COLO668 (cell line): Measurements from ENCODE around the gene TAF4.

Experiments
- DNase-seq: peaks from one replicate; lab custom pipeline; 2025; ENCODE audit not compliant: unreplicated experiment; lab: John Stamatoyannopoulos, UW

The TAF4 gene

DNA sequence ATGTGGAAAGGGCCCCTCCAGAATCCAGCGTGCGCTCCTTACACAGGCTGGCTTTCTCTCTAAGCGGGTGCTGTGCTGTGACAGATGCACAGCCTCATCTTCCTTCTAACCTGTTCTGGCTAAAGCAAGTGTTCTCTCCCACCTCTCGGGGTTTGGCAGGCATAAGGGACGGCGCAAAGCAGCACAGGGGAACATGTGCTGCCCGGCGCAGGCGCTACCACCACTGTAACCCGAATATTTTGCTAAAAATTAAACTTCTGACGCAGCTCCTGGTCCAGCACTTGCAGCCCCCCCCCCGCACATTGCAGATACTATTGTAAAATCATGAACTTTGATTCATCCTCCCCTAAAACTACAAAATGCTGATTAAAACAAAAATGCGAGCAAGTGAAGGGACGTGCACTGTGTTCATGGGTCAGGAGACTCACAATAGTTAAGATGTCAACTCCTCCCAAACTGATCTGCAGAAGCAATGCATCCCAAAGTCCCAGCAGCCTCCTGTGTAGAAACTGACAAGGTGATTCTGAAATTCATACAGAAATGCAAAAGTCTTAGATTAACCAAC, 43.0 kb downstream of the TAF4 start:
- DNase-seq: no peak

DNA sequence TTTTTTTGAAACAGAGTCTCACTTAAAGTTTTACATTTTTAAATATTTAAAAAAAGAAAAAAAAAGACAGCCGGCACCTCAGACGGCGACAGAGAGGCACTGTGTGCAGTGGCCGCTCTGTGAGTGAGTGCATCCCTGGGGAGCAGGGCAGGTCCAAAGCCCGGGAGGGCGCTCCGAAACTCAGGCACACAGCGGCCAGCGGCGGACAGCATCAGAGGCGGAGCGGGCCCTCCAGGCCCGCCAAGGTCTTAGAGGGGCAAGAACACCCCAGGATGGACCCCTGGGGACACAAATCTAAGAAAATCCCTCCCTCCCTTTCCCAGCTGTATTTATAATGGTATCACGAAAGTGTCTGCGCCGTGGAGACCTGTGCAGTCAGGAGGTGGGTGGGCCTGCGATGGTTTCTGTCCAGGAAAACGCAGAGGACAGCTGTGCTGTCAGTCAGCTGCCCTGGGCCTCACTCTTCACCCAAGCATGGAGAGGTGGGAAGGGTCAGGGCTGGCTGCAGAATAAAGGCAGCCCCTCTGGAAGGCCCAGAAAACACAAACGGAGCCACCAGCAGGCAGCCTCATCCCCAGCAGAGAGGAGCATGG, 43.8 kb downstream of the TAF4 start:
- no peak for DNase-seq

DNA sequence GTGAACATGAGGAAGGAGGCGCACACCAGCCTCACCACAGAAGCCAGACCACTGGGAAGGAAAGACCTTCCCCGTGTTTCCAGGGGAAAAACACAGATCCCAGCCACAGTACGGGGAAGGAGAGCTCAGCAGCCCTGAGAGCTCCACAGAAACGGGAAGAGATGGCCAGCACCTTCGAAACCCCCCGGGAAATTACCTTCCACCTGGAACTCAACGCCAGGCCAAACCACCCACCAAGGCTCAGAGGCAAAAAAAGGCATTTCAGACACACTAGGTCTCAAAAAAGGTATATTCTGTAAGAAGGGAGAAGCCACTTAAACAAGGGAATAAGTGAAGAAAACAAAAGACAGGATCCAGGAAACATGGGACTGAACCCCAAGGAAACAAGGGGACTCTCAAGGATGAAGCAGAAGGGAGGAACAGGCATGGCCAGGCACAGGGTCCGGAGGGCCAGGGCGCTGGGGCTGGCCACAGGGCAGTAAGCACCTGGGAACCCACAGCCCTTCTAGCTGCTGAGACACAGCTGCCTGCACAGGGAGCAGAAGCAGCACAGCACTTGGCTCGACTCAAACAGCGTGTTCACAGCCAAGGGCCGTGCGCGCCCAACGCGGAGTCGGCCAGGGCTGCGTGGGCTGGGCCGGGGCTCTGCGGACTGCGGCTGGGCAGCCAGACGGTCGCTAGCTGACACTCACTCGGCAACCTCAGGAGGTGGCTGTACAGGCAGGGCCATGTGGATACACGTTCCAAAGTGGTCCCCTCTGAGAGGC, 44.6 kb downstream of the TAF4 start:
- no peak for DNase-seq

DNA sequence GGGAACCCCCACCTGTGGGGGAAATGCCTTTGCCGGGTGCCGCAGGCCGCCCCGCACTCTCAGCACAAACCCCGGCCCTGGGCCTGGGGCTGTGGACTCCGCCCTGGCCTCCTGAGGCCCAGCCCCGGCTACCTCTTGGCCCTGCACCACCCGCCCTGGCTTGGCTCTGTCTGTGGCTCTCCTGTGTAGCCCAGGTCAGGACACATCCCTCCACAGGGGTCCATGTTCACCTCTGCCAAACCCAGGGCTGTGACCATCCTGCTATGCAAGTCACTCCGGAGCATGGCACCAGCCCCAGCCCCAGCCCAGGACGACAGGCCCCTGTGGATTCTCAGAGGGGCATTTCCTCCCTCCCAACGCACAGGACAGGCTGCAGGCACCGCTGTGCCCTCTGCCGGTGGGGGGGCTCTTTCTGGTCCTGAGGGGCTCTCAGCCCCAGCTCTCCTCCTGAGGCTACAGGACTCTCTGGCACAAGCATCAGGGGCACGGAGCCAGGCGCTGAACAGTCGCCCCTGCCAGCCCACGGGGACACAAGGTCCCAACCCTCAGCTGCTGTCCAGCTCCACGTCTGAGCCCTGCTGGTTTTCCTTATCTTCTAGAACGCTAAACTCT, 45.7 kb downstream of the TAF4 start:
- DNase-seq: no peak

DNA sequence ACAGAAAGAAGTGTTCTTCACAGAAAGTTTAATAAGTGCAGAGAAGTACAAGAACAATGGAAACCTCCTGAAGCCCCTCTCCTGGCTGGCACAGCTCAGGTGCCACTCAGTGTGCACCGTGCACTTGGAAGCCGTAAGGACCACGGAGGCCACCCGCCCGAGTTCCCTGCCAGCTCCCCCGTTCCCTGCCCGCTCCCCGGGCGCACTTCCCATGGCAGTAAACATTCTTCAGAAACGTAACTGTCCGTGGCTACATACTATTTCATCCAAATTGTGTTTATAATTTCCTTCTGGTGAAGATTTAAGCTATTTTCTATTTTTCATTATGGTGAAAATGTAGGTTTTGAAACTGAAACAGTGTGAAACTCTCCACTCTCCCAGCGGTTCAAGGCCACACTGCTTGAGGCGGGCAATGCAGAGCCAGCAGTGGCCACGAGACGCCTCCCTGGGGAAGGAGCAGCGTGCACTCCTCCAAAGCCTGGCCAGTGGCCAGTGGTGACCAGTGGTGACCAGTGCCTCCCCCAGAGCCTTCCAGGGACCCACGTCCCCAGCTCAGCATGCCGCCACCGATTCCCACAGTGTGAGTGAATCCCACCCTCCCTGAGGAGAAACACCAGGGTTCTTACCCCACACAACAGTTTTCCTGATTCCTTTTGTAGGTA, 46.4 kb downstream of the TAF4 start:
- DNase-seq: no peak

DNA sequence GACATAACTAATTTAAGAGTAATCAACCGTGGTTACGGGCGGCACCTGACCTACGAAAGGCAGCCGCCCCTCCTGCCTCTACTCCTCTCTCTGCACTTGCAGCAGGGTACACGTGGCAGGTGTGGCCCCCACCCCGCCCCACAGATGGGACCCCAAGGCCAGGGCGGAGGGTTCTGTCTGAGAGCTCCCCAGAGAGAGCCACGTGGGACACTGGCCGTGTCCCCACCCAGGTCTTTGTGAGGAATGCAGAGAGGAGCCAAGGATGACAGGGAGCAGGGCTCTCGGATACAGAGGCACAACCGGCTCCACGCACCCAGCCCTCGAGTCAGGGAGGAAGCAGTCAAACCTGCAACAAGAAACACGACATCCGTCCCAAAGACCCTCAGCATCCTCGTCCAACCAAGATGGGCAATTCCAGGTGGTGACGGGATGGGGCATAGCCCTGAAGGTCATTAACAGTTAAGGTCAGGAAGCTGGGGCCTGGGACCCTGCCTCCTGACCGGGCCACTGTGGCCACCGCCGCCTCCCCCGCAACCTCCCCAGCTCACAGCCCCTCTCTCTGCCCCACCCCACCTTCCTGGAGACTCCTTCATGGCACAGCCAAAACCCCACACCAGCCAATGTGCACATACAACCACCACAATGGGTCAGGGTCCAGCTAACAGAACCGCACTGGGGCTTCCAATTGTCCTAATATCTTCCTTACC, 47.1 kb downstream of the TAF4 start:
- DNase-seq: no peak

DNA sequence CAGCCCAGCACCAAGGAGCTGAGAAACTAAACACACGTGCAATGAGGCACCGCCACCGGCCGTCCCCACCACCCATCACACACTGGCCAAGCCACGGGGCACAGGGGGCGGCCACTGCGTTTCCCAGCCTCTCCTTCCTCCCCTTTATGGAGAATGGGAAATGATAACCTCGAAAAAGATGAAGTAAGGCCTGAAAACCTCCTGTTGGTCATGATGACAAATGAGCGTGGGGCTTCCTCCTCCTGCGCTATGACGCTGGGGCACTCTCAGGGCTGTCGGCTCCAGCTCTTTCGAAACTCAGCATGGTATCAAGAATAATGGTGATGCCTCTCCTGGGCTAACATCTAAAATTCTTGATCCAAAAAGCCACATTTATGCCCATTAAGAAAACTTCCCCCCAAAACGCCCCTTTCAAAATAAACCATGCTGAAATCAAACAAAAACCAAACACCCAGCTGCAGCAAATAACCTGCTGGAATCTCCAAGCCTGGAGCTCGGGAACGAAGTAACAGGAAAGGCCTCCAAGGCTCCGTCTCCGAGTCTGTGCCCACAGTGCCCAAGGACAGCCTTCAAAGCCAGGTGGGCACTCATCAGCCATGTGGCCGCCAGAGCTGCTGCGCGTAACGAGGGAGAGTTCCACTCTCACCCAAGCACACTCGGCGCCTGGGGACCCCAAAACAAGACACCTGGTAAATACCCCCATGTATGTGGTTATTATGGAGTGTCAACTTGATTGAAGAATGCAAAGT, 50.0 kb downstream of the TAF4 start:
- no peak for DNase-seq

DNA sequence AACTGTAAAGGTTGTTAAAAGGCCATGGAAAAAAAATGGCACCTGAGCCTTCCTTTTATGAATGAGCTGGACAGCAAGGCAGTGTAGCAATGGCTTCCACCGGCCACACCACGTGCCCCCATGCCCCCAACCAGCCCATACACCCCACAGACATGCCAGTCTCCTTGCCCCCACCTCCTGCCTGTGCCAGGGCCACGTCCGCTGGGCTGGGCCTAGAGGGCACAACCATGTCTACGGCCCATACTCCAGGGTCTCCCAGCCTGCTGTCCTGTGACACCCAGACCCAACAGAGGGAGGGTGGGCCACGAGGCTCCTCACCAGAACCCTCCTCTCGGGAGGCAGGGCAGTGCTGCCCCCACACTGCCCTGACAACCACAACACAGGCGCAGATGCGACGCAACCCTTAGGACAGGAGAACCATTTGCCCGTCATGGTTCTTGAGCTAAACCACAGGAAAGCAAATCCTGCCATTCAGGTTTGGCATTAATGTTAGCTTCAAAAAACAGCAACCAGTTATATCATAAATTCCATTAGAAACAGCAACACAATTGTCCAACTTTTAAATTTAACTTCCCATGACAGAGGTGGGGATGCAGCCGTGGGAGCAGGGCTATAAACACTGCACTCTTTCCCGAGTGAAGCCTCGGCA, 50.7 kb downstream of the TAF4 start:
- no peak for DNase-seq

DNA sequence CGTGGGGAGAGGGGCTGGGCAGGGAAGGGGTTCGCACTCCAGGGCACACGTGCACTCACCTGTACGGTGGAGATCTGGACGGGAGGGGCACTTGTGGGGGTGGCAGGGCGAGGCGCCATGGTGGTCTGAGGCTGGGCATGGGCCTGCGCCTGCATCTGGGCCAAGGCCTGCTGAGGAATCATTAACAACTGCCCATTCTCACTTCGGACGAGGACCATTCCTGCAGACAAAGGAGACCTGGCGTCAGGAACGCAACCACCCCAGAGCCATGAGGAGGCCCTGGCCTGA, 51.2 kb downstream of the TAF4 start:
- DNase-seq: no peak

DNA sequence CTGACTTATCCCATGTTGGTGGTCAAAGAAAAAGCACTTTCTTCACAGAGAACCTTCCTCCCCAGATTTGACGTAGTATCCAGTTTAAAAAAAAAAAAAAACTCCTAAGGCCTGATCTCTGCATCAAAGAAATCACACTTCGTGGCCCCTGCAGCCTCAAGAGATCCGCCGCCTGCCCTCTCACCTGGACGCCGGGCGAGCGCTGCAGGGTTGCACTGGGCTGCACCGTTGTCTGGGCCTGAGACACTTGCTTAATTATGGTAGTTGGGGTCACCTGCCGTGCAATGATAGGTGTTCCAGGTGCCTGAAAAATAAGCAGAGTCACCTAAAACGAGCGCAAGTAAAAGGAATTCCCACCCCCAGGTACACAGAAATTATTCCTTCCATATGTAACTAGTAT, 53.0 kb downstream of the TAF4 start:
- no peak for DNase-seq

DNA sequence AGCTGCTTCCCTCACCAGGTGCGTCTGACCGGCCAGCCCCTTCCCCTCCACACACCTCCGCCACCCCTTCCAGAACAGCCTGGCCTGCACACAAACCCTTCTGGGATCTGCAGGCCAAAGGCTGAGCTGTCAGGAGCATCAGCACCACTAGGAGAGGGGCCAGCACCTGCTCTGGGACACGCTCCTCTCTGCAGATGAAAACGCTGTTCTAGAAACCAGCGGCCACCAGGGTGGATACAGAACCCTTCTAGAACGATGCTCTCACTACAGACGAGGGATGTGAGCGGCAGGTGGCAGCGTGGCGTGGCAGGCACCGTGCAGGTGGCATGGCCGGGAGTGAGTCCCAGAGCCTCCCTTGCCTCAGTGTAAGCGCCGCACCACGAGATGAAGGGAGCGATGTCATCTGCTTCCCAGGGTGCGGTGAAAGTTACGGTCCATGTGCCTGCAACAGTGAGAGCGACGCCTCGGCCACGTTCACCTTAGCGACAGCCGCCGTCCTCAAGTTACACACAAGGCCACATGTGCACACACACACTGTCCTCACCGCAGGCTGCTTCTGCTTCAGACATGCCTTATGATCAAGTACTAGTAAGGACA, 53.6 kb downstream of the TAF4 start:
- no peak for DNase-seq

DNA sequence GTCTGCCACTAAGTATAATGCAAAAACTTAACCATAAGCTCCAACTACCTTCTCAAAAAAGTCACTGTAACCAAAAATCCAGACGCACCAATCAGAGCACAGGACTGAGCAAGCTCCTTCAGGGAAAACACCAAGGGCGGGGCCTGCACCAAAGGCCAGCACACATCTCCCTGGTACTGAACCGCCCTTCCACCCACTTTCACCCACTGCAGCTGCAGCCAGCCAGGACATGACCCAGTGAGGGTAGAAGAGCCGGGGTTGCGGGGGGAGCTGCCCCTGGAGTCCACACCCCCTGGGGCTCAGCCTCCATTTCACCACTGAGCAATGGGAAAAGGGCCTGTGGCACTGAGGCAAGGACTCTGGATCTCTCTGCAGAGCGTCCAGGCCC, 54.3 kb downstream of the TAF4 start:
- DNase-seq: no peak

DNA sequence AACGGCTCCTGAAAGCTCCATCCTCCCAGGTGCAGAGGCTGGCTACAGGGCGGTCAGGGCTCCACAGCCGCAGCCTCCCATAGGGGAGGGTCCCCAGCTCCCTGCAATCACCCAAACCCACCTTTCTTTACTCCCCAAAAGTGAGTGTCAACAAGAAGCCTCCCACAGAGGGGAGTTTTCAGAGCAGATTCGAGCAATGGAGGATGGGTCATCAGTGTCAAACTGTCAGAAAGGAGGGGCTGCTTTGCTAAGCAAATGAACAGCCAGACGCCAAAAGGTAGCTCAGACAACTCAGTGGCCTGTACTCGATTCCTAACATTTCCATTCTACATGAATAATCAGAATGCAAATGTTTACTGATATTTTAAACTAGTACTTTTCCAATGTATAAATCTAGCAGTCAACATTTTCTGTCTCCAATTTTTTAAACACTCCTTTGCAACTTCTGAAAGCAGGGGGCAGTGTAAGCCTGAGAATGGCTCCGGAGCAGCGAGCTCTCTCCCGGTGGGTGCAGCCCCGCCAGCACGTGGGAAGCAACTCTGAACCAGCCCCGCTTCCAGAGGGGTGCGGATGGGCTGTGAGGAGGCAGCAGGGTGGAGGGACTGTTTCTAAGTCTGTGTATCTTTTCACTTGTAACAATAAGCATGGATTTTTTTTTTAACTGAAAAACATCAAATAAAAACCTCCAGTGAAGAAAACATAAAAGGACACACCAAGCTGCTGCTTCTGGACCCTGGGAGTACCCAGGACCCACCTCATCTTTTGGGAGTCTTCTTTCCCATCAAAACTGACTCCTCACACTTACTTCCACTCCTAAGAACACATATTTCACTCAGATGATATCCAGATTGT, 54.9 kb downstream of the TAF4 start:
- DNase-seq: peak; percentile 43

DNA sequence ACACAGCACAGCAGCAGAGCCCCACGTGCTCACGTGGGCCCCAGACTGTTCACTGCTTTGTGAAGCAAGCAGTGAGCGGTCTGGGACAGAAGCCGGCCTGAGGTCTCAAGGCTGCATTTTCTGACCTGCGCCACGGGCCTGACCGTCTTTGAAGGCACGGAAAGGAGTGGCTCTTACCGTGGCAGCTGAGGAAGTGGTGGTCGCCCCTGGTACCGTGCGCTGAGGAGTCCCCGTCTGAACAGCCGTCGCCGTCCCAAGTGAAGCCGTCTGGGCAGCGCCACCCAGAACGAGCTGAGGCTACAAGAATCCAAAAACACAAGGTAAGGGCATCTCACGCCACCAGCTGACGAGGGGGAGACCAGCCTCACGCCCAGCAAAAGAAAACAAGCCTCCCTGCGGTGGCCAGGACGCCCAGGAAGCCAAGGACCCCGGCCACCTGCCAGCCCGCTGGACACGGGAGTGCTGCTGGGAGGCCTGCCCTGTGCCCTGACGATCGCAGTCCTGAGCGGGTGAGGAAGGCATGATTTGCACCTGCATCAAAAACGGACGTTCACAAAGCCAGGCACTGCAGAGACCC, 55.7 kb downstream of the TAF4 start:
- DNase-seq: no peak

DNA sequence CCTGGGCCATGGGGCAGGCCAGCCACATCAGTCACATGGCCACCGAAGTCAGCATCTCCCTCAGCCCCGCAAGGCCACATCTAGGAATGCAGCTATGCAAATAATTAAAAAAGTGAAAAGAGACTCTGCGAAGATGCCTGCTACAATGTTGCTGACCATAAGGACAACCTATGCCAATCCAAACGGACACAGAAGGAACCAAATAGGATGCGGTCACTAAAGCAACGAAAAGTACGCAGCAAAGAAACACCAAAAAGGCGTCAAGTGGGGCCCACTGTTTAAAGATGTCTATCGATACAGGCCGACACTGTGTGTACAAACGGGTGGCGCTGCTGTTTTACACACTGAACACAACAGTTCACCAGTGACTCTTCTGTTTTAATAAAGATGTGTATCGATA, 56.4 kb downstream of the TAF4 start:
- no peak for DNase-seq

DNA sequence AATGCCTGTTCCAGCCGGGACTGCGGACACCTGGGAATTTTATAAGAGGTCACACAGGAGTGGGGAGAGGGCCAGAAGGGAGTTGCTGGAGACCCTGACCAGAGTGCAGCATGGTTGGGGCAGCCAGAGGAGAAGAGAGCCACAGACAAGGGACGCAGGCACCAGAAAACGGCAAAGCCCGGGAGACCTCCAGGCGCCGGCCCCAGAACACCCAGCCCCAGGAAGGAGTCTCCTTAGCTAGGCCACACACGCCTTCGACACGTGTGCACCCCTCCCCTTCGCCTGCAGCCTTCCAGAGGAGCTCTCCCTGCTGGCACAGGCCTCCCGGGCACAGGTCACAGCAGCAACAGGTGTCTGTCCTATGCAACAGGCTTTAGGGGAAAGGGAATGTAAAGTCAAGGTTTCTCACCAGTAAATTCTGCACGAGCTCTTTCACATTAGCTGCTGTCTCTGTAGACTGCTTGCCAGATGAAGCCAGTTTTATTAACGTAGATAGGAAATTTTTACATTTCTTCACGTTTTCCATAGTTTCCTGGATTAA, 57.0 kb downstream of the TAF4 start:
- DNase-seq: no peak

DNA sequence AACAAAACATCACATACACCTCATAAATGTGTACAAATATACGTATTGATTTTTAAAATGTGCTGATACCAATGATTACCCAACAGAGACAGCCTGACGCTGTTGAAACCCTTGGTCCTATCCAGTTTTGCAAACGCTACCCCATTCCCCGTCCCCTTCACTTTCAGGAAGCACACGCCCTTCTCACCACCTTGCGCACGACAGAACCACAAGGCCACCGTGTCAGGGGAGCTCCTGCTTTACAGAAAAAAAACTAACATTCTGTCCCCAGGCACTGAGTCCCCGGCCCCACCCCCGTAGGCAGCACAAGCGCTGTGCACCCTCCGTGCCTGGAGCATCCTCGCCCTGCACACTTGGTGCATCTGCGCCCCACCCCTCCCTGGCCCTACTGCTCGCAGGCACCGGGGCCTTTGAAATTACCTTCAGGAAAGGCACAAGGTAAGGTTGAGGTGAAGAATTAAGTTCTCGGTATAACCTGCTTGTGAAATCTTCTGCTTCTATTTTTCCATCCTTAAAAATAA, 58.5 kb downstream of the TAF4 start:
- no peak for DNase-seq

DNA sequence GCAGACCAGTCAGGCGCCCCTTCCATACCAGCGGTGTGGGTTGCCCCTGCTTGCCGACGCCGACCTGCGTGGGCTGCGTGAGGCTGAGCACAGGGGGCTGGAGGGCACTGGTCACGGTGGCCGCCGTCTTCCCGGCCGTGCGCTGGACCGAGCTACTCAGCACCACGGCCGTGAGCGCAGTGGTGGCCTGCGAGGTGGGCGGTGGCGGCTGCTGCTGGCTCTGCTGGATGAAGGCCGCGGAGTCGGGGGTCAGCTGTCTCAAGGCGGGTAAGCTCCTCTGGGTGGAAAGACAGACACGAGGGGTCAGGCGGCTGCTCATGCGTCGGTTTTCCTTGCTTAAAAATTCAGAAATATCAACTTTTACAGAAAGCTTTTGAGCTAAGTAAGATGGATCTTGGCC, 59.2 kb downstream of the TAF4 start:
- DNase-seq: no peak
